HUES6 (cell line): ENCODE results near the gene NRP1.

Source experiments
- H3K27ac ChIP-seq: 2 replicates; pipeline ENCODE4 v1.7.0; 2013; ENCODE audit warnings: low read depth, mild to moderate bottlenecking, low read length, inconsistent platforms
- H3K27me3 ChIP-seq: 2 replicates; pipeline ENCODE4 v1.6.1; 2013; ENCODE audit warnings: low read length; ENCODE audit not compliant: control insufficient read depth, insufficient read depth
- H3K36me3 ChIP-seq: 2 replicates; pipeline ENCODE4 v1.6.1; 2013; ENCODE audit warnings: low read length; ENCODE audit not compliant: control insufficient read depth, insufficient read depth
- H3K4me1 ChIP-seq: 2 replicates; pipeline ENCODE4 v1.6.1; 2013; ENCODE audit warnings: low read length; ENCODE audit not compliant: control insufficient read depth, insufficient read depth
- H3K4me3 ChIP-seq: 2 replicates; pipeline ENCODE4 v1.5.1; 2013; ENCODE audit warnings: low read depth, low read length
- H3K9ac ChIP-seq: one replicate; pipeline ENCODE4 v1.6.1; 2013; ENCODE audit warnings: mild to moderate bottlenecking, low read length
- H3K9me3 ChIP-seq: 2 replicates; pipeline ENCODE4 v1.6.1; 2013; ENCODE audit warnings: low read depth, low read length; ENCODE audit not compliant: control insufficient read depth, insufficient read depth

NRP1 gene

DNA sequence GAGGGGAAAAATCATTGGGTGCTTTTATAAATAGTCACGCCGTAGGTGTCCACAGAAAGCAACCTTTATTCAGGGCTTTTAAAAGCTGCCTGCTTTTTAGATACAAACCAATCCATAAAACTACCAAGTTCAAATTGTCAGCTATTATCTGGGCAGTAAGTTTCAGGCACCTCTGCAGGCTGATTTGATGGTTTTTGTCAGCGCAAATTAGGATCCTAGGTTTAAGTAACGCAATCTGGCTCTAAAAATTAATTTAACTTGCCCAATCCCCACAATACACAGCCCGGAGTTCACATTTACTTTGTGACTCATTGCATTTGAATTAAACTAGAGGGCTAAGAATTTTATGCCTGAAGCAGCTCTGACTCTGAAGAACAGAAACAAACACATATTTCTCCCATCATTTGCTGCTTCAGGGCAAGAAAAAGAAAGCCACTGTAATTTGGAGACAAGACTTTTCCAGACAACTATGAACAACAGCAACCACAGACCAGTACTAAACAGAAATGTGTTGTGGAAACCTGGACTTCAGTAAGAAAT is 43.3 kb downstream of the NRP1 start:
- Histone ChIP-seq H3K36me3 (no peaks in the 10 kb centered on the region), H3K4me1 (peaks cover 19% of the 10 kb centered on the region), H3K9ac (no peak overlapping the region), H3K27me3 (no peaks in the 10 kb centered on the region), H3K4me3 (no peak overlapping the region), H3K27ac (no peak overlapping the region), H3K9me3 (no peaks in the 10 kb centered on the region)

GRCh38 chr10:33290321-33291052 is 44.0 kb downstream of the NRP1 start:
- H3K27ac ChIP-seq = no peak overlapping the region
- H3K36me3 ChIP-seq = no peaks in the 10 kb centered on the region
- H3K4me1 ChIP-seq = peaks cover 19% of the 10 kb centered on the region
- no peak overlapping the region for H3K9ac ChIP-seq
- H3K9me3 ChIP-seq = no peaks in the 10 kb centered on the region
- no peak overlapping the region for H3K4me3 ChIP-seq
- H3K27me3 ChIP-seq = no peaks in the 10 kb centered on the region

DNA sequence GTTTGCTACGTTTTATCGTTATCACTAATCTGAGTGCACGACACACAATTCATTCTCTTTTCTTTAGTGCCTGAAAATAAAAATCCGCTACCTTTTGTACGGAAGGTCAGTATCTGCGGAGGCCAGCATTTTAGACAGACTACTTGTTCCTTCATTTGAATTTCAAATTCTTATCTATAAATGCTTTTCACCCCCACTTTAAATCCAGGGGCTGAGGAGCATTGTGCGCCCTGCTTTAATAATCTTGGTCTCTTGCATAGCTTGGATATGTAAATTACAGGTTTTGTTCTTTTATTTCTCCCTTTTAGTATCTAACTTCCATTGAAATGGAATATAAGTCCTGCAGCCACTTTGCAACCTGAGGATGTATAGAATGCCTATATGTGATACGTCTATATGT is 44.7 kb downstream of the NRP1 start:
- no peaks in the 10 kb centered on the region for H3K36me3 ChIP-seq
- no peak overlapping the region for H3K4me3 ChIP-seq
- H3K27me3 ChIP-seq = no peaks in the 10 kb centered on the region
- no peak overlapping the region for H3K27ac ChIP-seq
- H3K4me1 ChIP-seq = peaks cover 19% of the 10 kb centered on the region
- H3K9me3 ChIP-seq = no peaks in the 10 kb centered on the region
- no peak overlapping the region for H3K9ac ChIP-seq

- peaks cover 19% of the 10 kb centered on the region for H3K4me1 ChIP-seq
- H3K27me3 ChIP-seq = no peaks in the 10 kb centered on the region
- H3K4me3 ChIP-seq = no peak overlapping the region
- no peak overlapping the region for H3K9ac ChIP-seq
- no peaks in the 10 kb centered on the region for H3K9me3 ChIP-seq
- H3K36me3 ChIP-seq = no peaks in the 10 kb centered on the region
- H3K27ac ChIP-seq = no peak overlapping the region
These were observed 46.3 kb downstream of the NRP1 start for GRCh38 chr10:33288127-33288526.

DNA sequence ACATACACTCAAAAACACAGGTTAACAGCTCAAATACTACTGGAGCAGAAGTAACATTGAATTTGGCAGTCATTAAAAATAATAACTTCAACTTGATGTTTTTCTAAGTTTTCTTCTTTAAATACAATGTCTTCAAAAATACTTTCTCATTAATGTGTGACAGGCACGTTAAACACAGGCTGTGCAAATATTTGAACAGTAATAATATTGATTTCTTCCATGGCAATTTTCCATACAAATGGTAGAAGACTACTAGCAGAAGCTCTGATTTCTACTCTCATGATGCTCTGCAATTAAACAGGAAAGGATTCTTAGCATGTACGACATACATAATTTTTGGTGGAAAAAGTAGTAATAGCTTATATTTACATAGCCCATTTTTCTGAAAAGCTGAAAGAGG is 47.4 kb downstream of the NRP1 start:
- Histone ChIP-seq H3K4me3 (no peak overlapping the region), H3K27ac (no peak overlapping the region), H3K36me3 (no peaks in the 10 kb centered on the region), H3K9ac (no peak overlapping the region), H3K4me1 (peaks cover 19% of the 10 kb centered on the region), H3K27me3 (no peaks in the 10 kb centered on the region), H3K9me3 (no peaks in the 10 kb centered on the region)

DNA sequence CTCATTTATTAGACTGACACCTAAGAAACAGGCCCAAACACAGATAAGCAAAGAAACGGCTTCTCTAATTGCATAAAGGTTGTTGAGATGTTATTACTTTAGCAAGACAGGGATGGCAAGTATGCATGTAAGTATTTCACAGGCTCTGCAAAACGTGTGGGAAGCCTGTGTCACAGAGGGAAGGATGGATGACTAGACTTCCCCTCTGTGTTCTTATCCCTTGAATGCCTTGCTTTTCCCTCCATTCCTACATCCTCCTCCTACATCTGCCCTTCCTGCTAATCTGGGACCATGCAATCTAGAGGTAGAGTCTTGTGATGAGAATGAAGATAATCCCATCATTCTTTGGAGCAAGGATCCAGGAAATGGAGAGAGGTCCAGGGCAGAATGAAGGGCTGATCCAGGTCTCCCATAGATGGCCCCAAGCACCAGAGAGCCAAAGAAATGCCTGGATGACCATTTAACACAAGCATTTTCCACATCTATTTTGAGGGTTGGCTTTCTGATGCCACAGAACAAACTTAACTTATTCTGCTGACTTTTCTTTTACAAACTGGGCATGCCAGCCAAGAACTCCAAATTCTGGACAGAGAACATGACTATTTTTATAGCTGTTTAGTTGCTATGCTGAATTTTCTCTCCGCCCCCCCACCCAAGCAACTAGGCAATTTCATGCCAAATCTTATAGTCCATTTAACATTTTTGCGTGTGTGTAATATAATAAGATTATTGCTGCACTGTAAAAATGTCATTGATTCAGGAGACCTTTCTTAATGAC is 48.1 kb downstream of the NRP1 start:
- H3K4me1 ChIP-seq = peaks cover 17% of the 10 kb centered on the region
- no peak overlapping the region for H3K9ac ChIP-seq
- no peak overlapping the region for H3K27ac ChIP-seq
- H3K36me3 ChIP-seq = no peaks in the 10 kb centered on the region
- H3K27me3 ChIP-seq = no peaks in the 10 kb centered on the region
- no peak overlapping the region for H3K4me3 ChIP-seq
- no peaks in the 10 kb centered on the region for H3K9me3 ChIP-seq

GRCh38 chr10:33284945-33285344 is 49.5 kb downstream of the NRP1 start:
- Histone ChIP-seq H3K27me3 (no peaks in the 10 kb centered on the region), H3K27ac (no peak overlapping the region), H3K4me3 (no peak overlapping the region), H3K9ac (no peak overlapping the region), H3K36me3 (no peaks in the 10 kb centered on the region), H3K4me1 (peaks cover 6% of the 10 kb centered on the region; the same call in 1 of the 2 replicates), H3K9me3 (no peaks in the 10 kb centered on the region)

GRCh38 chr10:33279811-33280602 is 54.5 kb downstream of the NRP1 start:
- Histone ChIP-seq H3K9ac (no peak overlapping the region), H3K36me3 (no peaks in the 10 kb centered on the region), H3K4me3 (no peak overlapping the region), H3K4me1 (no peaks in the 10 kb centered on the region), H3K27me3 (no peaks in the 10 kb centered on the region), H3K9me3 (no peaks in the 10 kb centered on the region), H3K27ac (no peak overlapping the region)

DNA sequence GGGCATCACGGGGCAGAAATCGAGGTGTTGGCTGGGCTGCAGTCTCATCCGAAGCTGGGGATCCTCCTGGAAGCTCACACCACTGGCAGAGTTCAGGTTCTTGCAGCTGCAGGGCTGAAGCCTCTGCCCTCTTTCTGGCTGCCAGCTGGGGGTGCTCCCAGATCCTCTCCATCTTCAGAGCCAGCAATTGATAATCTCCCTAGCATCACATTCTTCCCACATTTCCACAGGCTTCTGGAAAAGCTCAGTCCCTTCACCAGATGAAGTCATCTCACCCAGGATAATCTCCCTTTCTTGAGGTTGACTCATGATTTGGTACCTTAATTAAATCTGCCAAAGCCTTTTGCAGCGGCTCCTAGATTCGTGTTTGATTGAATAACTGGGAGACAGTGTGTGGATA is 55.2 kb downstream of the NRP1 start:
- Histone ChIP-seq H3K4me3 (no peak overlapping the region), H3K27me3 (no peaks in the 10 kb centered on the region), H3K27ac (no peak overlapping the region), H3K9me3 (no peaks in the 10 kb centered on the region), H3K36me3 (no peaks in the 10 kb centered on the region), H3K4me1 (no peaks in the 10 kb centered on the region), H3K9ac (no peak overlapping the region)

GRCh38 chr10:33278198-33278597 is 56.3 kb downstream of the NRP1 start:
- Histone ChIP-seq H3K9me3 (no peaks in the 10 kb centered on the region), H3K4me3 (no peak overlapping the region), H3K4me1 (peaks cover 3% of the 10 kb centered on the region; the same call in 1 of the 2 replicates), H3K27ac (no peak overlapping the region), H3K9ac (no peak overlapping the region), H3K27me3 (no peaks in the 10 kb centered on the region), H3K36me3 (no peaks in the 10 kb centered on the region)
